H9 (cell line): ENCODE results near the gene USP49. TPM values are rescaled to one million over a fixed set of nuclear protein-coding genes. Genes with fewer than 3 reads are reported as not detected.

Experiments
- DNase-seq: peaks from one replicate; pipeline ENCODE4 v3.0.0-alpha.2; 2017
- H2AFZ ChIP-seq: one replicate; pipeline ENCODE4 v1.6.1; 2013; ENCODE audit warnings: mild to moderate bottlenecking, low read length, control low read depth, moderate library complexity
- H2AK5ac ChIP-seq: 2 replicates; pipeline ENCODE4 v1.6.1; 2013; ENCODE audit warnings: low read length, control low read depth, mixed read lengths; ENCODE audit not compliant: insufficient read length
- H2BK120ac ChIP-seq: one replicate; pipeline ENCODE4 v1.6.1; 2013; ENCODE audit warnings: low read depth, mild to moderate bottlenecking, low read length, control low read depth, inconsistent platforms; ENCODE audit not compliant: poor library complexity, severe bottlenecking
- H2BK12ac ChIP-seq: 2 replicates; pipeline ENCODE4 v1.6.1; 2013; ENCODE audit warnings: low read length, control low read depth, mixed read lengths, low read depth; ENCODE audit not compliant: insufficient read length
- H2BK15ac ChIP-seq: 2 replicates; pipeline ENCODE4 v1.6.1; 2013; ENCODE audit warnings: low read depth, low read length, control low read depth
- H2BK20ac ChIP-seq: one replicate; pipeline ENCODE4 v1.6.1; 2013; ENCODE audit warnings: low read depth, mild to moderate bottlenecking, low read length, control low read depth, inconsistent platforms; ENCODE audit not compliant: poor library complexity, severe bottlenecking
- H2BK5ac ChIP-seq: 2 replicates; pipeline ENCODE4 v1.6.1; 2013; ENCODE audit warnings: low read length, control low read depth, mixed read lengths; ENCODE audit not compliant: insufficient read length
- H3K14ac ChIP-seq: 2 replicates; pipeline ENCODE4 v1.6.1; 2013; ENCODE audit warnings: low read length, control low read depth; ENCODE audit not compliant: insufficient read depth
- H3K18ac ChIP-seq: 2 replicates; pipeline ENCODE4 v1.6.1; 2013; ENCODE audit warnings: low read depth, mild to moderate bottlenecking, mixed read lengths, low read length, control low read depth; ENCODE audit not compliant: insufficient read length
- H3K23ac ChIP-seq: 2 replicates; pipeline ENCODE4 v1.6.1; 2013; ENCODE audit warnings: low read length, control low read depth, mixed read lengths, low read depth; ENCODE audit not compliant: insufficient read length
- H3K23me2 ChIP-seq: 2 replicates; pipeline ENCODE4 v1.6.1; 2013; ENCODE audit warnings: low read depth, mild to moderate bottlenecking, mixed read lengths, low read length, control low read depth; ENCODE audit not compliant: insufficient read length, poor library complexity, severe bottlenecking
- H3K27ac ChIP-seq: 2 replicates; pipeline ENCODE4 v1.5.1; 2013; ENCODE audit warnings: low read length, control low read depth, mixed read lengths, low read depth; ENCODE audit not compliant: insufficient read length
- H3K27me3 ChIP-seq: 2 replicates; pipeline ENCODE4 v1.6.1; 2013; ENCODE audit warnings: low read length, control low read depth, inconsistent platforms; ENCODE audit not compliant: insufficient read depth
- H3K4ac ChIP-seq: 2 replicates; pipeline ENCODE4 v1.6.1; 2013; ENCODE audit warnings: low read depth, mild to moderate bottlenecking, control low read depth, inconsistent platforms, low read length, moderate library complexity
- H3K4me1 ChIP-seq: 2 replicates; pipeline ENCODE4 v1.6.1; 2013; ENCODE audit warnings: low read length, control low read depth, inconsistent platforms; ENCODE audit not compliant: insufficient read depth
- H3K4me2 ChIP-seq: 2 replicates; pipeline ENCODE4 v1.6.1; 2013; ENCODE audit warnings: low read length, control low read depth, mixed read lengths; ENCODE audit not compliant: insufficient read length, insufficient read depth
- H3K56ac ChIP-seq: 2 replicates; pipeline ENCODE4 v1.6.1; 2013; ENCODE audit warnings: low read depth, mild to moderate bottlenecking, mixed read lengths, low read length, control low read depth; ENCODE audit not compliant: insufficient read length
- H3K79me1 ChIP-seq: 2 replicates; pipeline ENCODE4 v1.6.1; 2013; ENCODE audit warnings: low read depth, mild to moderate bottlenecking, moderate library complexity, low read length, control low read depth, inconsistent platforms; ENCODE audit not compliant: insufficient read depth, poor library complexity, severe bottlenecking
- H3K79me2 ChIP-seq: 2 replicates; pipeline ENCODE4 v1.6.1; 2013; ENCODE audit warnings: low read length, control low read depth, inconsistent platforms; ENCODE audit not compliant: insufficient read depth
- H3K9ac ChIP-seq: 2 replicates; pipeline ENCODE4 v1.6.1; 2013; ENCODE audit warnings: low read length, control low read depth, mixed read lengths; ENCODE audit not compliant: insufficient read length; ENCODE audit errors: extremely low read depth
- H3K9me3 ChIP-seq: one replicate; pipeline ENCODE4 v1.6.1; 2013; ENCODE audit warnings: low read depth, low read length, inconsistent platforms; ENCODE audit not compliant: control insufficient read depth
- H3T11ph ChIP-seq: one replicate; pipeline ENCODE4 v1.6.1; 2013; ENCODE audit warnings: mild to moderate bottlenecking, low read length, control low read depth, inconsistent platforms
- H4K20me1 ChIP-seq: one replicate; pipeline ENCODE4 v1.6.1; 2013; ENCODE audit not compliant: control insufficient read depth, insufficient read length, insufficient read depth
- H4K5ac ChIP-seq: 2 replicates; pipeline ENCODE4 v1.6.1; 2013; ENCODE audit warnings: low read depth, mild to moderate bottlenecking, mixed read lengths, low read length, control low read depth; ENCODE audit not compliant: insufficient read length
- H4K8ac ChIP-seq: replicated peaks from 2 replicates; pipeline ENCODE4 v1.6.1; 2013; ENCODE audit warnings: low read length, control low read depth, mixed read lengths, low read depth; ENCODE audit not compliant: insufficient read length
- H4K91ac ChIP-seq: 2 replicates; pipeline ENCODE4 v1.6.1; 2013; ENCODE audit warnings: low read depth, mild to moderate bottlenecking, moderate library complexity, mixed read lengths, low read length, control low read depth; ENCODE audit not compliant: insufficient read length
- H3K27ac Mint-ChIP-seq, 3 experiments: 2 replicates in 2 of 3; 3 replicates in 1 of 3; pipeline ENCODE4 v1.8.0; 2020 to 2021; ENCODE audit warnings: mixed read lengths in 3 of 3, mild to moderate bottlenecking in 1 of 3, moderate library complexity in 1 of 3
- H3K27me3 Mint-ChIP-seq: 2 replicates; pipeline ENCODE4 v1.8.0; 2021; ENCODE audit warnings: low read depth, mild to moderate bottlenecking, moderate library complexity, mixed read lengths
- H3K36me3 Mint-ChIP-seq, 3 experiments: 2 replicates in 2 of 3; 3 replicates in 1 of 3; pipeline ENCODE4 v1.8.0; 2020 to 2021; ENCODE audit warnings: low read depth in 3 of 3, mixed read lengths in 3 of 3; ENCODE audit not compliant: insufficient read depth in 1 of 3
- H3K4me1 Mint-ChIP-seq, 2 experiments: 2 replicates each; pipeline ENCODE4 v1.8.0; 2020; ENCODE audit warnings: mixed read lengths in 2 of 2
- H3K4me3 Mint-ChIP-seq, 2 experiments: 2 replicates in 1 of 2; 3 replicates in 1 of 2; pipeline ENCODE4 v1.8.0; 2020 to 2021; ENCODE audit warnings: mild to moderate bottlenecking in 2 of 2, mixed read lengths in 2 of 2, moderate library complexity in 1 of 2
- H3K9me3 Mint-ChIP-seq, 2 experiments: 2 replicates in 1 of 2; 3 replicates in 1 of 2; pipeline ENCODE4 v1.8.0; 2020; ENCODE audit warnings: mild to moderate bottlenecking in 2 of 2, mixed read lengths in 2 of 2, moderate library complexity in 1 of 2
- WGBS: extraction: QIAGEN DNeasy Blood & Tissue Kit; methylation state at CpG from one replicate; pipeline ENCODE4 v1.1.7; 2013; ENCODE audit warnings: missing lambda C conversion rate, low lambda C conversion rate, mixed read lengths; ENCODE audit not compliant: insufficient read length; ENCODE audit errors: extremely low coverage; 5-methylcytosine and 5-hydroxymethylcytosine counted together
- total RNA-seq: library from RNA; stranded (reverse); gene quantifications from 2 replicates; pipeline ENCODE4 v1.2.1, GENCODE V29; 2021
- TF ChIP-seq, protein P1 (sequence below): fragments of 200-600 bp; sonication (generic); conservative IDR thresholded peaks from 3 replicates; pipeline ENCODE4 v1.8.0; 2021; ENCODE audit warnings: antibody characterized with exemption, mild to moderate bottlenecking

The USP49 gene
- total RNA-seq, 1 experiment from 2014 or later: 19.0 TPM

DNA sequence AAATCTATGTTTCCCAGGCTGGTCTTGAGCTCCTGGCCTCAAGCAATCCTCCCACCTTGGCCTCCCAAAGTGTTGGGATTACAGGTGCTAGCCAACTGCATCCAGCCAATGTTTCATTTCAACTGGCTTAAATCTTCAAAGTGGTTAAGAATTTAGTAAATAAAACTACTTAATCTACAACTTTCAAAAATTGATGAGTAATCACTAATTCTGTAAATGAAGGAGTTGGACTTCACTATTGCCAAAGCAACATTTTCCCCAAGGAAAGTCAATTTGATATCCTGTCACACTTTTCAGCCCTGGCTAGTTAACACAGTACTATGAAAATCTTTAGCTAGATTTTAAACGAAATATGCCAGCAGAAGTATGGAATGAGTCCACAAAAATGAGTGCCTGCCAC is 103.9 kb downstream of the USP49 start:
- WGBS: no CpG with 5 or more reads among the region's 1 CpG
- DNase-seq: no peak
- Histone ChIP-seq H4K91ac (no peak overlapping the region), H3K9ac (no peak overlapping the region), H3K14ac (no peak overlapping the region), H3K9me3 (no peaks in the 10 kb centered on the region), H2AK5ac (no peak overlapping the region), H3K23me2 (peaks cover 8% of the 10 kb centered on the region), H3K4ac (no peak overlapping the region), H2BK120ac (no peak overlapping the region), H2BK12ac (no peak overlapping the region), H2BK5ac (no peak overlapping the region), H3K79me1 (no peaks in the 10 kb centered on the region), H3K79me2 (peaks cover 2% of the 10 kb centered on the region; the same call in 1 of the 2 replicates), H3K23ac (no peak overlapping the region), H2BK15ac (no peak overlapping the region), H3K4me2 (no peak overlapping the region), H4K5ac (no peak overlapping the region), H3T11ph (no peak overlapping the region), H4K20me1 (no peaks in the 10 kb centered on the region), H3K27me3 (no peaks in the 10 kb centered on the region), H3K56ac (no peak overlapping the region), H3K27ac (no peak overlapping the region), H4K8ac (no peak overlapping the region), H3K4me1 (no peaks in the 10 kb centered on the region), H2AFZ (no peak overlapping the region), H2BK20ac (no peak overlapping the region), H3K18ac (no peak overlapping the region)
- H3K4me3 Mint-ChIP-seq: no peak overlapping the region
- H3K9me3 Mint-ChIP-seq: no peaks in the 10 kb centered on the region; a peak in 2 of 5 replicates
- TF ChIP-seq, protein P1, sequence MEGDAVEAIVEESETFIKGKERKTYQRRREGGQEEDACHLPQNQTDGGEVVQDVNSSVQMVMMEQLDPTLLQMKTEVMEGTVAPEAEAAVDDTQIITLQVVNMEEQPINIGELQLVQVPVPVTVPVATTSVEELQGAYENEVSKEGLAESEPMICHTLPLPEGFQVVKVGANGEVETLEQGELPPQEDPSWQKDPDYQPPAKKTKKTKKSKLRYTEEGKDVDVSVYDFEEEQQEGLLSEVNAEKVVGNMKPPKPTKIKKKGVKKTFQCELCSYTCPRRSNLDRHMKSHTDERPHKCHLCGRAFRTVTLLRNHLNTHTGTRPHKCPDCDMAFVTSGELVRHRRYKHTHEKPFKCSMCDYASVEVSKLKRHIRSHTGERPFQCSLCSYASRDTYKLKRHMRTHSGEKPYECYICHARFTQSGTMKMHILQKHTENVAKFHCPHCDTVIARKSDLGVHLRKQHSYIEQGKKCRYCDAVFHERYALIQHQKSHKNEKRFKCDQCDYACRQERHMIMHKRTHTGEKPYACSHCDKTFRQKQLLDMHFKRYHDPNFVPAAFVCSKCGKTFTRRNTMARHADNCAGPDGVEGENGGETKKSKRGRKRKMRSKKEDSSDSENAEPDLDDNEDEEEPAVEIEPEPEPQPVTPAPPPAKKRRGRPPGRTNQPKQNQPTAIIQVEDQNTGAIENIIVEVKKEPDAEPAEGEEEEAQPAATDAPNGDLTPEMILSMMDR: no peak
- H3K27ac Mint-ChIP-seq: no peak overlapping the region
- H3K4me1 Mint-ChIP-seq: peaks cover 0 to 2% of the 10 kb centered on the region in 2 experiments; a peak in 1 of 4 replicates
- peaks cover 12 to 48% (median 28%) of the 10 kb centered on the region in 3 experiments; a peak in 6 of 7 replicates for H3K36me3 Mint-ChIP-seq
- peaks cover under 1% of the 10 kb centered on the region; the same call in 1 of the 2 replicates for H3K27me3 Mint-ChIP-seq
